Activated CD8-positive, alpha-beta memory T cell treated with anti-CD3 and anti-CD28 coated beads, Interleukin-2, amount 10 ng/mL, durations not matched to agents 7 days and 5 days (primary cell): Measurements from ENCODE around the gene NT5C3B. TPM values are rescaled to one million over a fixed set of nuclear protein-coding genes. Genes with fewer than 3 reads are reported as not detected.
"Not testable (repeated sequence)": the region's sequence is repeated elsewhere in the genome, so short reads cannot be mapped to it uniquely, and the experiment has no call there.

Experiments used
- ATAC-seq: fragments of 150-1000 bp; cut with Tn5 transposase; one replicate; pipeline ENCODE4 v1.10.0; 2021; ENCODE audit warnings: moderate library complexity
- CTCF ChIA-PET: fragments of 350-600 bp; sonication (Branson Sonifier 250); formaldehyde crosslinking; loops from one replicate; lab custom pipeline; 2021; ENCODE audit warnings: antibody characterized with exemption; lab: Charles Lee
- DNase-seq: peaks from one replicate; pipeline ENCODE4 v3.0.0-alpha.2; 2020
- H3K27ac Mint-ChIP-seq: one replicate; pipeline ENCODE4 v1.8.0; 2021; ENCODE audit warnings: mild to moderate bottlenecking, mixed read lengths
- H3K27me3 Mint-ChIP-seq: one replicate; pipeline ENCODE4 v1.8.0; 2021; ENCODE audit warnings: mixed read lengths
- H3K36me3 Mint-ChIP-seq: one replicate; pipeline ENCODE4 v1.8.0; 2021; ENCODE audit warnings: mild to moderate bottlenecking, mixed read lengths
- H3K4me1 Mint-ChIP-seq: one replicate; pipeline ENCODE4 v1.8.0; 2021; ENCODE audit warnings: mixed read lengths
- H3K4me3 Mint-ChIP-seq: one replicate; pipeline ENCODE4 v1.8.0; 2021; ENCODE audit warnings: mild to moderate bottlenecking, moderate library complexity, mixed read lengths
- H3K9me3 Mint-ChIP-seq: one replicate; pipeline ENCODE4 v1.8.0; 2022; ENCODE audit warnings: low read depth, mixed read lengths
- total RNA-seq, 2 experiments: library from RNA; stranded (reverse); gene quantifications; one replicate each; pipeline ENCODE4 v1.2.3, GENCODE V29; 2021

Gene NT5C3B
- 10 to 100 TPM; 28.2 to 35.0 TPM for total RNA-seq

- peaks cover 9% of the 10 kb centered on the region for H3K36me3 Mint-ChIP-seq
- ATAC-seq (peak; percentile 91), DNase-seq (peak; percentile 67)
- CTCF ChIA-PET = interaction anchor here (0.9 to 1.5 kb wide), 2 partner anchors 29 to 94 kb away, joined by 3 to 5 read pairs; partner anchors contain the start of genes KLHL11 and ODAD4
- H3K4me1 Mint-ChIP-seq = peaks cover 15% of the 10 kb centered on the region
- H3K27me3 Mint-ChIP-seq = peaks cover 5% of the 10 kb centered on the region
- peak within 1 kb of the TSS; percentile 77 for H3K4me3 Mint-ChIP-seq
- no peaks in the 10 kb centered on the region for H3K9me3 Mint-ChIP-seq
- peak within 1 kb of the TSS; percentile 64 for H3K27ac Mint-ChIP-seq
These were observed at the start of gene NT5C3B for GRCh38 chr17:41835800-41836549. Gene NT5C3B, minus strand, starts transcription at chr17:41836232. Its CDS starts 39 bp downstream, at chr17:41836193.

GRCh38 chr17:41885733-41886132 is 49.7 kb upstream of the NT5C3B start:
- H3K4me1 Mint-ChIP-seq = no peaks in the 10 kb centered on the region
- CTCF ChIA-PET = interaction anchor here (1.4 kb wide), 1 partner anchor 74 kb away, joined by 3 read pairs; no protein-coding TSS in a partner anchor
- H3K36me3 Mint-ChIP-seq = peaks cover 47% of the 10 kb centered on the region
- DNase-seq (no peak), ATAC-seq (no peak)
- no peak overlapping the region for H3K27ac Mint-ChIP-seq
- H3K4me3 Mint-ChIP-seq = no peak overlapping the region
- H3K9me3 Mint-ChIP-seq = no peaks in the 10 kb centered on the region
- no peaks in the 10 kb centered on the region for H3K27me3 Mint-ChIP-seq

- H3K27me3 Mint-ChIP-seq = no peaks in the 10 kb centered on the region
- peaks cover 55% of the 10 kb centered on the region for H3K36me3 Mint-ChIP-seq
- ATAC-seq = no peak
- H3K9me3 Mint-ChIP-seq = no peaks in the 10 kb centered on the region
- no peak for DNase-seq
- no peak overlapping the region for H3K4me3 Mint-ChIP-seq
- H3K4me1 Mint-ChIP-seq = no peaks in the 10 kb centered on the region
- CTCF ChIA-PET = interaction anchor here (1.4 kb wide), 2 partner anchors 12 to 19 kb away, joined by 3 read pairs; no protein-coding TSS in a partner anchor
- no peak overlapping the region for H3K27ac Mint-ChIP-seq
These were observed 46.7 kb upstream of the NT5C3B start for GRCh38 chr17:41882756-41883155.

- Mint-ChIP-seq H3K4me1 (no peaks in the 10 kb centered on the region), H3K27me3 (no peaks in the 10 kb centered on the region), H3K9me3 (no peaks in the 10 kb centered on the region), H3K4me3 (no peak overlapping the region), H3K36me3 (peaks cover 47% of the 10 kb centered on the region), H3K27ac (no peak overlapping the region)
- no peak for DNase-seq
- CTCF ChIA-PET = interaction anchor here (0.7 kb wide), 1 partner anchor 35 kb away, joined by 3 read pairs; no protein-coding TSS in a partner anchor
- ATAC-seq = no peak
These were observed 44.1 kb upstream of the NT5C3B start for GRCh38 chr17:41880130-41880529.

GRCh38 chr17:41874293-41874670 is 38.2 kb upstream of the NT5C3B start:
- not testable (repeated sequence) for H3K27me3 Mint-ChIP-seq, DNase-seq, H3K27ac Mint-ChIP-seq, ATAC-seq, H3K4me1 Mint-ChIP-seq, H3K4me3 Mint-ChIP-seq, H3K9me3 Mint-ChIP-seq
- CTCF ChIA-PET = interaction anchor here (1.1 to 2.6 kb wide), 2 partner anchors 9 to 10 kb away, joined by 3 to 7 read pairs; partner anchors contain the start of gene KLHL11
- H3K36me3 Mint-ChIP-seq = peaks cover 63% of the 10 kb centered on the region

GRCh38 chr17:41873559-41874292 is 37.7 kb upstream of the NT5C3B start:
- peaks cover 12% of the 10 kb centered on the region for H3K4me1 Mint-ChIP-seq
- no peaks in the 10 kb centered on the region for H3K27me3 Mint-ChIP-seq
- CTCF ChIA-PET = interaction anchor here (1.1 to 2.6 kb wide), 2 partner anchors 8 to 11 kb away, joined by 3 to 7 read pairs; partner anchors contain the start of gene KLHL11
- H3K27ac Mint-ChIP-seq = no peak overlapping the region
- ATAC-seq = no peak
- H3K4me3 Mint-ChIP-seq = no peak overlapping the region
- no peaks in the 10 kb centered on the region for H3K9me3 Mint-ChIP-seq
- DNase-seq = no peak
- H3K36me3 Mint-ChIP-seq = peaks cover 64% of the 10 kb centered on the region

GRCh38 chr17:41871789-41872188 is 35.8 kb upstream of the NT5C3B start:
- no peak overlapping the region for H3K27ac Mint-ChIP-seq
- peaks cover 22% of the 10 kb centered on the region for H3K4me1 Mint-ChIP-seq
- no peaks in the 10 kb centered on the region for H3K9me3 Mint-ChIP-seq
- CTCF ChIA-PET = no interaction called here
- no peak overlapping the region for H3K4me3 Mint-ChIP-seq
- H3K36me3 Mint-ChIP-seq = peaks cover 63% of the 10 kb centered on the region
- no peaks in the 10 kb centered on the region for H3K27me3 Mint-ChIP-seq
- ATAC-seq (no peak), DNase-seq (no peak)

GRCh38 chr17:41870627-41871026 is 34.6 kb upstream of the NT5C3B start:
- ATAC-seq (no peak), DNase-seq (no peak)
- Mint-ChIP-seq H3K9me3 (no peaks in the 10 kb centered on the region), H3K4me1 (peaks cover 22% of the 10 kb centered on the region), H3K27ac (no peak overlapping the region), H3K27me3 (no peaks in the 10 kb centered on the region), H3K36me3 (peaks cover 60% of the 10 kb centered on the region), H3K4me3 (no peak overlapping the region)
- CTCF ChIA-PET = no interaction called here

GRCh38 chr17:41870097-41870496 is 34.1 kb upstream of the NT5C3B start:
- DNase-seq (no peak), ATAC-seq (no peak)
- H3K27me3 Mint-ChIP-seq = no peaks in the 10 kb centered on the region
- no peaks in the 10 kb centered on the region for H3K9me3 Mint-ChIP-seq
- peaks cover 59% of the 10 kb centered on the region for H3K36me3 Mint-ChIP-seq
- CTCF ChIA-PET = no interaction called here
- peak overlapping the region; percentile 9 for H3K27ac Mint-ChIP-seq
- peaks cover 25% of the 10 kb centered on the region for H3K4me1 Mint-ChIP-seq
- no peak overlapping the region for H3K4me3 Mint-ChIP-seq

GRCh38 chr17:41869426-41869825 is 33.4 kb upstream of the NT5C3B start:
- Mint-ChIP-seq H3K9me3 (no peaks in the 10 kb centered on the region), H3K27me3 (no peaks in the 10 kb centered on the region), H3K36me3 (peaks cover 54% of the 10 kb centered on the region), H3K4me1 (peaks cover 25% of the 10 kb centered on the region), H3K4me3 (no peak overlapping the region), H3K27ac (peak overlapping the region; percentile 74)
- DNase-seq = no peak
- CTCF ChIA-PET = no interaction called here
- ATAC-seq = no peak

GRCh38 chr17:41868568-41868967 is 32.5 kb upstream of the NT5C3B start:
- DNase-seq = no peak
- Mint-ChIP-seq H3K27me3 (no peaks in the 10 kb centered on the region), H3K27ac (peak overlapping the region; percentile 74), H3K9me3 (no peaks in the 10 kb centered on the region), H3K36me3 (peaks cover 49% of the 10 kb centered on the region), H3K4me1 (peaks cover 25% of the 10 kb centered on the region), H3K4me3 (no peak overlapping the region)
- no peak for ATAC-seq
- CTCF ChIA-PET = interaction anchor here (0.7 to 1.7 kb wide), 3 partner anchors 95 to 1554 kb away, joined by 3 to 4 read pairs (median 3); no protein-coding TSS in a partner anchor

GRCh38 chr17:41865596-41865893 is 29.5 kb upstream of the NT5C3B start:
- CTCF ChIA-PET = interaction anchor here (0.7 to 2.7 kb wide), 8 partner anchors 9 to 169 kb away, joined by 3 to 7 read pairs (median 4); no protein-coding TSS in a partner anchor
- ATAC-seq (no peak), DNase-seq (no peak)
- Mint-ChIP-seq H3K36me3 (peaks cover 22% of the 10 kb centered on the region), H3K27ac (peak overlapping the region; percentile 81), H3K4me1 (peaks cover 28% of the 10 kb centered on the region), H3K4me3 (no peak overlapping the region), H3K9me3 (no peaks in the 10 kb centered on the region), H3K27me3 (no peaks in the 10 kb centered on the region)

GRCh38 chr17:41864836-41865595 is 29.0 kb upstream of the NT5C3B start, which contains the start of gene KLHL11:
Gene KLHL11, minus strand, starts transcription at chr17:41865423. Its CDS starts 53 bp downstream, at chr17:41865370.
- DNase-seq (peak; percentile 92), ATAC-seq (peak; percentile 94)
- H3K4me3 Mint-ChIP-seq = no peak within 1 kb of the TSS
- no peaks in the 10 kb centered on the region for H3K27me3 Mint-ChIP-seq
- CTCF ChIA-PET = interaction anchor here (0.7 to 2.7 kb wide), 12 partner anchors 9 to 202 kb away, joined by 3 to 7 read pairs (median 4); no protein-coding TSS in a partner anchor
- no peaks in the 10 kb centered on the region for H3K9me3 Mint-ChIP-seq
- peaks cover 30% of the 10 kb centered on the region for H3K4me1 Mint-ChIP-seq
- peak within 1 kb of the TSS; percentile 81 for H3K27ac Mint-ChIP-seq
- peaks cover 20% of the 10 kb centered on the region for H3K36me3 Mint-ChIP-seq
